RWPE2 (cell line): ENCODE measurements around the gene ATP10A.

Source experiments
- ATAC-seq: fragments of 200-7000 bp; cut with Tn5 transposase; 3 replicates; pipeline ENCODE4 v1.9.1; 2021; ENCODE audit warnings: low read depth
- DNase-seq: peaks from one replicate; pipeline ENCODE4 v3.0.0-alpha.2; 2020; ENCODE audit warnings: low spot score
- H3K27ac ChIP-seq: fragments of 450-650 bp; 2 replicates; pipeline ENCODE4 v1.5.1; 2017; ENCODE audit warnings: mild to moderate bottlenecking; ENCODE audit not compliant: poor library complexity, severe bottlenecking
- H3K27me3 ChIP-seq: fragments of 250-450 bp; sonication (Bioruptor Pico); 2 replicates; pipeline ENCODE4 v1.5.1; 2021; ENCODE audit warnings: mild to moderate bottlenecking, moderate library complexity; ENCODE audit not compliant: insufficient read depth, poor library complexity, severe bottlenecking
- H3K36me3 ChIP-seq: fragments of 250-450 bp; sonication (Bioruptor Pico); 2 replicates; pipeline ENCODE4 v1.5.1; 2020; ENCODE audit warnings: low read depth, mild to moderate bottlenecking, moderate library complexity
- H3K4me1 ChIP-seq: fragments of 250-450 bp; sonication (Bioruptor Pico); 2 replicates; pipeline ENCODE4 v1.5.1; 2021; ENCODE audit warnings: mild to moderate bottlenecking, moderate library complexity; ENCODE audit not compliant: insufficient read depth, poor library complexity, severe bottlenecking
- H3K4me3 ChIP-seq: fragments of 250-450 bp; sonication (Bioruptor Pico); 2 replicates; pipeline ENCODE4 v1.5.1; 2021; ENCODE audit warnings: mild to moderate bottlenecking, moderate library complexity; ENCODE audit not compliant: severe bottlenecking
- H3K9me3 ChIP-seq: fragments of 250-450 bp; sonication (Bioruptor Pico); 2 replicates; pipeline ENCODE4 v1.5.1; 2021; ENCODE audit warnings: mild to moderate bottlenecking, moderate library complexity; ENCODE audit not compliant: severe bottlenecking
- CTCF ChIP-seq: fragments of 450-650 bp; IDR thresholded peaks from one replicate; pipeline ENCODE4 v1.5.1; 2017; ENCODE audit warnings: mild to moderate bottlenecking, moderate library complexity; ENCODE audit not compliant: poor library complexity, severe bottlenecking

The ATP10A gene

GRCh38 chr15:25797035-25797434, 66.1 kb downstream of the ATP10A start:
- Histone ChIP-seq H3K27ac (no peak overlapping the region), H3K4me3 (no peak overlapping the region), H3K27me3 (no peaks in the 10 kb centered on the region), H3K9me3 (no peaks in the 10 kb centered on the region), H3K4me1 (no peaks in the 10 kb centered on the region), H3K36me3 (no peaks in the 10 kb centered on the region)
- DNase-seq, result no peak
- no peak for ATAC-seq
- TF ChIP-seq CTCF, result no peak

- H3K36me3 ChIP-seq, result no peaks in the 10 kb centered on the region
- no peak overlapping the region for H3K27ac ChIP-seq
- no peaks in the 10 kb centered on the region for H3K4me1 ChIP-seq
- no peaks in the 10 kb centered on the region for H3K27me3 ChIP-seq
- no peak for TF ChIP-seq CTCF
- no peak overlapping the region for H3K4me3 ChIP-seq
- DNase-seq, result no peak
- no peak for ATAC-seq
- H3K9me3 ChIP-seq, result no peaks in the 10 kb centered on the region
Measured at GRCh38 chr15:25796395-25796794, 66.7 kb downstream of the ATP10A start.

GRCh38 chr15:25795712-25796111, 67.4 kb downstream of the ATP10A start:
- no peak overlapping the region for H3K4me3 ChIP-seq
- no peaks in the 10 kb centered on the region for H3K27me3 ChIP-seq
- no peak for ATAC-seq
- no peak for DNase-seq
- no peak for TF ChIP-seq CTCF
- H3K4me1 ChIP-seq, result no peaks in the 10 kb centered on the region
- no peak overlapping the region for H3K27ac ChIP-seq
- no peaks in the 10 kb centered on the region for H3K9me3 ChIP-seq
- no peaks in the 10 kb centered on the region for H3K36me3 ChIP-seq

- Histone ChIP-seq H3K4me1 (no peaks in the 10 kb centered on the region), H3K27me3 (no peaks in the 10 kb centered on the region), H3K27ac (no peak overlapping the region), H3K36me3 (no peaks in the 10 kb centered on the region), H3K4me3 (no peak overlapping the region), H3K9me3 (no peaks in the 10 kb centered on the region)
- no peak for TF ChIP-seq CTCF
- no peak for ATAC-seq
- no peak for DNase-seq
Measured at GRCh38 chr15:25795061-25795460, 68.1 kb downstream of the ATP10A start.

GRCh38 chr15:25793354-25794050, 69.6 kb downstream of the ATP10A start:
- no peaks in the 10 kb centered on the region for H3K36me3 ChIP-seq
- H3K27ac ChIP-seq, result no peak overlapping the region
- no peaks in the 10 kb centered on the region for H3K4me1 ChIP-seq
- H3K27me3 ChIP-seq, result no peaks in the 10 kb centered on the region
- H3K9me3 ChIP-seq, result no peaks in the 10 kb centered on the region
- TF ChIP-seq CTCF, result no peak
- no peak for ATAC-seq
- no peak overlapping the region for H3K4me3 ChIP-seq
- peak; percentile 31 for DNase-seq
